ENCODE results near the gene QPCTL.

The QPCTL gene

GRCh38 chr19:45645631-45646344 is 46.7 kb upstream of the QPCTL start:
- DNase-seq (ENCODE audit: extremely low read depth, insufficient read length): peak; percentile 88
- TF ChIP-seq, protein P1, sequence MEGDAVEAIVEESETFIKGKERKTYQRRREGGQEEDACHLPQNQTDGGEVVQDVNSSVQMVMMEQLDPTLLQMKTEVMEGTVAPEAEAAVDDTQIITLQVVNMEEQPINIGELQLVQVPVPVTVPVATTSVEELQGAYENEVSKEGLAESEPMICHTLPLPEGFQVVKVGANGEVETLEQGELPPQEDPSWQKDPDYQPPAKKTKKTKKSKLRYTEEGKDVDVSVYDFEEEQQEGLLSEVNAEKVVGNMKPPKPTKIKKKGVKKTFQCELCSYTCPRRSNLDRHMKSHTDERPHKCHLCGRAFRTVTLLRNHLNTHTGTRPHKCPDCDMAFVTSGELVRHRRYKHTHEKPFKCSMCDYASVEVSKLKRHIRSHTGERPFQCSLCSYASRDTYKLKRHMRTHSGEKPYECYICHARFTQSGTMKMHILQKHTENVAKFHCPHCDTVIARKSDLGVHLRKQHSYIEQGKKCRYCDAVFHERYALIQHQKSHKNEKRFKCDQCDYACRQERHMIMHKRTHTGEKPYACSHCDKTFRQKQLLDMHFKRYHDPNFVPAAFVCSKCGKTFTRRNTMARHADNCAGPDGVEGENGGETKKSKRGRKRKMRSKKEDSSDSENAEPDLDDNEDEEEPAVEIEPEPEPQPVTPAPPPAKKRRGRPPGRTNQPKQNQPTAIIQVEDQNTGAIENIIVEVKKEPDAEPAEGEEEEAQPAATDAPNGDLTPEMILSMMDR (IDR thresholded peaks at IDR 0.05; ENCODE audit: insufficient read depth, low read length, poor library complexity, severe bottlenecking): no peak
- Histone ChIP-seq H3K36me3 (ENCODE audit: control insufficient read depth, insufficient read depth, low read length) (no peaks in the 10 kb centered on the region), H3K4me3 (replicated peaks; ENCODE audit: low read depth, low read length) (peak overlapping the region; percentile 69), H3K27me3 (replicated peaks; ENCODE audit: control insufficient read depth, insufficient read depth, low read length) (no peaks in the 10 kb centered on the region)

DNA sequence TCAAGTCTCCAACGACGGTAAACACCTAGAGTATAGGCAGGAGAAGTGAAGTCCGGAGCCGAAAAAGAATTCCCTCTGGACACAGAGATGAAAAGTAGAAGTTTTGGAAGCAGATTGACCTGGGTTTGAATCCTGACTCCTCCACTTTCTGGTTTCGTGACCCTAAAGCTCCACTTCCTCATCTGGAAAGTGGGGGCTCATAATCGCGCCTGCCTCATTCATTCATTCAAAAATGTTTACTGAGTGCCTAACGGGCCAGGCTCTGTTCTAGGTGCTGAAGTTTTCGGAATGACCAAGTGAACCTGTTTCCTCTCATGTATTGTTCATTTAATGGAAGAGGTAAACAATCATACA is 46.1 kb upstream of the QPCTL start:
- no peaks in the 10 kb centered on the region for H3K36me3 ChIP-seq (ENCODE audit: control insufficient read depth, insufficient read depth, low read length)
- no peaks in the 10 kb centered on the region for H3K27me3 ChIP-seq (replicated peaks; ENCODE audit: control insufficient read depth, insufficient read depth, low read length)
- DNase-seq (ENCODE audit: extremely low read depth, insufficient read length): no peak
- no peak overlapping the region; the same call in 1 of the 2 replicates for H3K4me3 ChIP-seq (replicated peaks; ENCODE audit: low read depth, low read length)
- TF ChIP-seq, protein P1 (IDR thresholded peaks at IDR 0.05; ENCODE audit: insufficient read depth, low read length, poor library complexity, severe bottlenecking): no peak

DNA sequence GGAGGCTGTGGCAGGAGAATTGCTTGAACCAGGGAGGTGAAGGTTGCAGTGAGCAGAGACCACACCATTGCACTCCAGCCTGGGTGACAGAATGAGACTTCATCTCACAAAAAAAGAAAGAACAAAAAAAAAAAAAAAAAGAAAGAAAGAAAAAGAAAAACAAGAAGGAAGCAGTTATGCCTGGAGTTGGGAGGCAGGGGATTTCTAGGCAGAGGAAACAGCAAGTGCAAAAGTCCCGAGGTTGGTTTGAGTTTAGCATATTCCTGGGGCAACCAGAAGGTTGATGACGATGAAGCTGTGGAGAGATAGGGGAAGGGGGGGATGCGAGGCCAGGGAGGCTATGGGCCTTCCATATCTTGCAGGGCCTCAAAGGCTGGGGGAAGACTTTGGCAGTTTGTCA is 41.7 kb upstream of the QPCTL start:
- Histone ChIP-seq H3K36me3 (ENCODE audit: control insufficient read depth, insufficient read depth, low read length) (no peaks in the 10 kb centered on the region), H3K4me3 (replicated peaks; ENCODE audit: low read depth, low read length) (no peak overlapping the region), H3K27me3 (replicated peaks; ENCODE audit: control insufficient read depth, insufficient read depth, low read length) (no peaks in the 10 kb centered on the region)
- DNase-seq (ENCODE audit: extremely low read depth, insufficient read length): no peak
- TF ChIP-seq, protein P1 (IDR thresholded peaks at IDR 0.05; ENCODE audit: insufficient read depth, low read length, poor library complexity, severe bottlenecking): no peak

GRCh38 chr19:45653634-45654033 is 38.8 kb upstream of the QPCTL start:
- H3K27me3 ChIP-seq (replicated peaks; ENCODE audit: control insufficient read depth, insufficient read depth, low read length): no peaks in the 10 kb centered on the region
- TF ChIP-seq, protein P1 (IDR thresholded peaks at IDR 0.05; ENCODE audit: insufficient read depth, low read length, poor library complexity, severe bottlenecking): no peak
- no peak overlapping the region for H3K4me3 ChIP-seq (replicated peaks; ENCODE audit: low read depth, low read length)
- DNase-seq (ENCODE audit: extremely low read depth, insufficient read length): no peak
- H3K36me3 ChIP-seq (ENCODE audit: control insufficient read depth, insufficient read depth, low read length): no peaks in the 10 kb centered on the region

- no peak for DNase-seq (ENCODE audit: extremely low read depth, insufficient read length)
- H3K4me3 ChIP-seq (replicated peaks; ENCODE audit: low read depth, low read length): no peak overlapping the region
- H3K27me3 ChIP-seq (replicated peaks; ENCODE audit: control insufficient read depth, insufficient read depth, low read length): no peaks in the 10 kb centered on the region
- TF ChIP-seq, protein P1 (IDR thresholded peaks at IDR 0.05; ENCODE audit: insufficient read depth, low read length, poor library complexity, severe bottlenecking): no peak
- no peaks in the 10 kb centered on the region for H3K36me3 ChIP-seq (ENCODE audit: control insufficient read depth, insufficient read depth, low read length)
These were observed 37.4 kb upstream of the QPCTL start for GRCh38 chr19:45655073-45655472.

Data from GM06990 (cell line).